ENCODE data around the gene TAOK2.

GRCh38 chr16:29992344-29992967 is 18.8 kb downstream of the TAOK2 start:
- TF ChIP-seq CTCF (IDR thresholded peaks at IDR 0.05; ENCODE audit: poor library complexity) (no peak), EZH2phosphoT487 (IDR thresholded peaks at IDR 0.05; ENCODE audit: low read depth, severe bottlenecking, unreplicated experiment) (no peak), EZH2 (IDR thresholded peaks at IDR 0.05; ENCODE audit: borderline replicate concordance) (no peak)
